K562 (cell line): ENCODE data around the gene BRD3. TPM values are rescaled to one million over a fixed set of nuclear protein-coding genes. Genes with fewer than 3 reads are reported as not detected.

Source experiments
- BHLHE40 ChIP-seq: IDR thresholded peaks from 2 replicates; pipeline ENCODE4 v1.6.1; 2011; ENCODE audit warnings: low read length, improper control_type of control experiment
- CHD4 ChIP-seq: fragments of 200-600 bp; sonication (generic); IDR thresholded peaks from 3 replicates; pipeline ENCODE4 v1.6.1; 2012; ENCODE audit warnings: low read depth, mild to moderate bottlenecking, mixed read lengths, low read length, inconsistent platforms; ENCODE audit not compliant: insufficient read depth, insufficient replicate concordance, poor library complexity, severe bottlenecking
- CLOCK ChIP-seq: fragments of 250-450 bp; sonication (Bioruptor Pico); IDR thresholded peaks from 2 replicates; pipeline ENCODE4 v1.4.0; 2020; ENCODE audit warnings: mild to moderate bottlenecking, moderate library complexity, borderline replicate concordance
- CTCFL ChIP-seq: IDR thresholded peaks from 2 replicates; pipeline ENCODE4 v1.6.1; 2011; ENCODE audit warnings: borderline replicate concordance, low read depth, mild to moderate bottlenecking, moderate library complexity, low read length; ENCODE audit not compliant: insufficient read depth, poor library complexity, severe bottlenecking
- ELF4 ChIP-seq: fragments of 450-650 bp; formaldehyde crosslinking; IDR thresholded peaks from 2 replicates; pipeline ENCODE4 v1.4.0; 2022; ENCODE audit warnings: missing genetic modification characterization
- FIP1L1 ChIP-seq: fragments of 200-400 bp; formaldehyde crosslinking; IDR thresholded peaks from 2 replicates; pipeline ENCODE4 v1.6.1; 2018; ENCODE audit warnings: mild to moderate bottlenecking, low read depth, low read length; ENCODE audit not compliant: poor library complexity, severe bottlenecking
- HLTF ChIP-seq: fragments of 450-650 bp; IDR thresholded peaks from 2 replicates; pipeline ENCODE4 v1.6.1; 2016
- HMGN3 ChIP-seq: IDR thresholded peaks from 2 replicates; pipeline ENCODE4 v1.6.1; 2011; ENCODE audit warnings: borderline replicate concordance, low read depth, mild to moderate bottlenecking, mixed read lengths, low read length; ENCODE audit not compliant: insufficient read length; ENCODE audit errors: extremely low read depth
- HMGXB4 ChIP-seq: sonication (generic); formaldehyde crosslinking; IDR thresholded peaks from 2 replicates; pipeline ENCODE4 v1.8.1; 2023; ENCODE audit warnings: mild to moderate bottlenecking, missing genetic modification reagents
- ID3 ChIP-seq, 2 experiments: fragments of 250-450 bp in 1 of 2; fragments of 450-650 bp in 1 of 2; sonication (Bioruptor Pico) in 1 of 2; IDR thresholded peaks; 2 replicates each; pipeline versions ENCODE4 v1.6.1 to v1.8.0; 2016 to 2021; ENCODE audit warnings: mild to moderate bottlenecking in 2 of 2, moderate library complexity in 2 of 2, missing compliant biosample characterization in 1 of 2, missing genetic modification characterization in 1 of 2
- MAFG ChIP-seq: fragments of 450-650 bp; conservative IDR thresholded peaks from 2 replicates; pipeline ENCODE4 v1.6.1; 2016; ENCODE audit warnings: missing genetic modification characterization, missing compliant biosample characterization
- NFYB ChIP-seq: IDR thresholded peaks from 2 replicates; pipeline ENCODE4 v1.6.1; 2011; ENCODE audit warnings: mild to moderate bottlenecking, moderate library complexity; ENCODE audit not compliant: insufficient read length; ENCODE audit errors: extremely low read depth
- NONO ChIP-seq, 2 experiments: fragments of 200-400 bp in 1 of 2; fragments of 450-650 bp in 1 of 2; formaldehyde crosslinking in 1 of 2; IDR thresholded peaks; 2 replicates each; pipeline ENCODE4 v1.6.1; 2017; ENCODE audit warnings: low read depth in 2 of 2, mild to moderate bottlenecking in 2 of 2, moderate library complexity in 2 of 2, low read length in 1 of 2
- POLR2H ChIP-seq: IDR thresholded peaks from 2 replicates; pipeline ENCODE4 v1.6.1; 2016; ENCODE audit warnings: missing genetic modification characterization, low read depth, mild to moderate bottlenecking, control low read depth, missing compliant biosample characterization, moderate library complexity
- RB1 ChIP-seq: fragments of 450-650 bp; IDR thresholded peaks from 2 replicates; pipeline ENCODE4 v1.6.1; 2017; ENCODE audit warnings: low read depth, mild to moderate bottlenecking
- SMARCC2 ChIP-seq: fragments of 450-650 bp; IDR thresholded peaks from 2 replicates; pipeline ENCODE4 v1.6.1; 2017; ENCODE audit warnings: antibody characterized with exemption, moderate library complexity, mild to moderate bottlenecking, low read depth
- SOX6 ChIP-seq: fragments of 450-650 bp; IDR thresholded peaks from 2 replicates; pipeline ENCODE4 v1.6.1; 2014; ENCODE audit warnings: mild to moderate bottlenecking
- TBP ChIP-seq: optimal IDR thresholded peaks from 2 replicates; pipeline ENCODE3; 2011; ENCODE audit warnings: low read depth, low read length, improper control_type of control experiment
- ZNF140 ChIP-seq: fragments of 250-450 bp; sonication (Bioruptor Pico); IDR thresholded peaks from 2 replicates; pipeline ENCODE4 v1.8.0; 2021; ENCODE audit warnings: moderate library complexity, mild to moderate bottlenecking, inconsistent platforms
- polyA plus RNA-seq, 8 experiments: library from polyadenylated mRNA; depleted of rRNA in 4 of 8; stranded (reverse) in 5 of 8; unstranded in 3 of 8; fragments of >200 nt; fragmentation: Nextera tagmentation in 2 of 8; fragmentation: Illumina TruSeq in 1 of 8; extraction: Ambion mirVana in 2 of 8; extraction: Trizol in 1 of 8; gene quantifications; 2 replicates each; pipeline versions ENCODE4 v1.2.1 to v1.2.3, GENCODE V29; 2011 to 2014; ENCODE audit warnings: inconsistent platforms in 1 of 8, missing spikeins in 1 of 8
- total RNA-seq, 7 experiments: library from RNA; depleted of rRNA in 6 of 7; stranded (reverse); fragments of >200 nt in 6 of 7; fragmentation: Illumina TruSeq in 2 of 7; extraction: Trizol in 2 of 7; gene quantifications; 2 replicates each; pipeline versions ENCODE4 v1.2.1 to v1.2.3, GENCODE V29; 2011 to 2021; ENCODE audit warnings: low replicate concordance in 1 of 7

Gene BRD3
- total and polyA plus RNA-seq, 9 of the 15 experiments (the other 6 are each of a cell fraction or from before 2014, with no cell fraction given): 0.82 to 37.1 (median 4.2) TPM

- TF ChIP-seq BHLHE40: no peak
- TF ChIP-seq ELF4 (CRISPR knock-in tag): 0 out of 2 replicates have a peak, but pooled peaks have one; percentile 15
- no peak for TF ChIP-seq CLOCK (CRISPR knock-in tag)
- no peak for TF ChIP-seq FIP1L1
- TF ChIP-seq CTCFL: no peak
- no peak for TF ChIP-seq MAFG (tag)
- TF ChIP-seq RB1: peak; percentile 37; the same call in 1 of the 2 replicates
- peak; percentile 52 for TF ChIP-seq HMGN3
- TF ChIP-seq CHD4: no peak
- TF ChIP-seq NFYB: no peak
- no peak for TF ChIP-seq TBP
- TF ChIP-seq POLR2H (tag): no peak
- TF ChIP-seq NONO (IDR thresholded peaks at IDR 0.05; ENCODE audit: low read depth in 2 of 2, low read length in 1 of 2): no peak
- no peak for TF ChIP-seq ID3 (CRISPR knock-in tag; IDR thresholded peaks at IDR 0.05)
- no peak for TF ChIP-seq ID3 (tag; IDR thresholded peaks at IDR 0.05)
- no peak for TF ChIP-seq SOX6
- TF ChIP-seq ZNF140: no peak
- no peak for TF ChIP-seq HLTF
- no peak for TF ChIP-seq SMARCC2
- TF ChIP-seq HMGXB4: no peak
Measured at GRCh38 chr9:133992780-133993634, 74.8 kb downstream of the BRD3 start (continued).
